ELR (cell line): ENCODE results near the gene OR6B1.

Experiments
- DNase-seq: peaks from one replicate; pipeline ENCODE4 v3.0.0-alpha.2; 2015; ENCODE audit warnings: low read depth

The OR6B1 gene

DNA sequence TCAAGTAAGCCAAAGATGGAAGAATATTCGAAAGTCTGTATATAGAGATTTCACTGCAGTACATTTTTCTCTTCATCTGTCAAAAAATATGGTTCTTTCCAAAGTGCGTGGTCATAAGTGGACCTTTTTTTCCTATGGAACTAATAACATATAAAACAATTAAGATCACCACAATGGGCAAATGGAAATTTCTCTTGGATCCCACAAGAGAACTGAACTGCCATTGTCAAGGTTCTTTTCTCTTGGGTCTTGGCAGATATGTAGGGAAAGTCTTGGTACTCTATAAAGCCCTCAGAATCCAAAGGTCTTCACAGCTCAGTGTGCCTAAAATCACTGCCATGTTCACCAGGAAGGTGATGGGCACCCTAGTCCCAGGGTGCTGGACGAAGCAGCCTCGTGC is at the start of gene OR6B1:
Gene OR6B1, plus strand, starts transcription at position 301 of the 400 bp plus-strand sequence. CDS start 3,677 bp downstream, outside the sequence.
- DNase-seq: no peak

DNA sequence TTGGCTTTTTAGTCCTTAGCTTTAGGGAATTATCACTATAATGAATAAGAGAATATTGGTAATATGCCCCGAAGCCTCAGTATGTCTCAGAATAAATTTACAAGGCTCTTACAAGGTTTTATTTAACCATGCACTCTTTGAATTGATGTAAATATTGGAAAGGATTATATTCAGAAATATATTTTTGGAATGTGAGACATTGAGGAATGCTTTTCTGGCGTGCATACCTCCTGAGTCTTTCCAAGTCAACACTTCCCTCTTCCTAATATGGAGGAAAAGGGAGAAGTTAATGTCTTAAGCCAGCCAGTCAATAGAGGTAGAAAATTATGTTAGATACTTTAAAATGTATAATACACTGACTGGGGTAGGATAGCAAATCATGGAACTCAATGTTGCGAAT is 46.7 kb upstream of the OR6B1 start:
- DNase-seq: no peak

DNA sequence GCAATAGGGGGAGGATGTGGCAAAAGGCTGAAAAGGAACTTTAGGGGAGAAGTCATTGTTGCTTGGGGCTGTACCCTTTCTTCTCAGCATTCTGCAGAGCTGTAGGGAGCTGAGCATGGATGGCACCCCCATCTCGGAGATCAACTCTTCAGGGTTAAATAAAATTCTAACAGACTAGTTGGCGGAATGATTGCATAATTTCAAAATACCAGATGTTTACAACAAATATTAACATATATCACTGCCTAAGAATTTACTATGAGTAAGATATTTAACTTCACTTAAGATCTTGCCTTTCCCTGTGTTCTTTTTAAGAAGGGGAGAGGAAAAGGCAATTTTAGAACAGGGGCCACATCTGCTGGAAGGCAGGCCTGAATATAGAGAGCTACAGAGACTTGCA is 46.0 kb upstream of the OR6B1 start:
- DNase-seq: no peak

DNA sequence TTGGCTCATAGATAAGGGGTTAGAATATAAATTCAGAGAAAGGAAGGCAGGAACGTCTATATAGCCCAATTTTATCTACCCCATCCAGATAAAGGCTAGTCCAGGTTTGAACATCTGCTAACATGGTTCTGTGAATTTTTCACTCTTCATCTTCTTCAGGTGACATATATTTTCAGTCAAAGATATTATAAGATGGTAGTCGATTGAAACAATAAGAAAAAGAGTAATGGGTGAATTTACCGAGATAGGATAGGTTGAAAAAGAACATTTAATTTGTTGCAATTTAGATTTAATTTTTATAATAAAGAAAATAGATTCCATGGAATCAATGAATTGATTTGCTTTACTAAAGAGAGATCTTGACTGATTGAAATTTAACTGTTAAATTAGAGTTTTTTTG is 45.6 kb upstream of the OR6B1 start, which contains the start of gene OR2F1:
Gene OR2F1, plus strand, starts transcription at position 301 of the 400 bp plus-strand sequence. CDS start 5,127 bp downstream, outside the sequence.
- DNase-seq: no peak

DNA sequence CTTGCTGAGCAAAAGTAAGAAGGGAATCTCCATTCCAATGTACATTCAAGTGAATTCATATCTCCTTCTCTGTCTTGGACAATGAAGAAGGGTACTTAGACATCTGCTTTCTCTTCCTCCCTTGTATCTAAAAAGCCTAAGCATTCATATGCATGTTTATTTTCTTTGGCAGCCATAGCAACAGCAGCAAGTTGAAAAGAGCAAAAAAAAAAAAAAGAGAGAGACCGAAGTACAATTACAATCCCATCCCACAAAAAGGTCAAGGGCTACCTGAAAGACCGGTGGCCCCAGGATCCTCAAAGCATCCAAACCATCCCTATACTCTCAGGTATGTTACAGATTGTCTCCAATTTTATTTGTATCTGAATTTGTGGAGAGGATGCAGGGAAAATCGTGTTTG is 41.3 kb upstream of the OR6B1 start:
- DNase-seq: no peak

DNA sequence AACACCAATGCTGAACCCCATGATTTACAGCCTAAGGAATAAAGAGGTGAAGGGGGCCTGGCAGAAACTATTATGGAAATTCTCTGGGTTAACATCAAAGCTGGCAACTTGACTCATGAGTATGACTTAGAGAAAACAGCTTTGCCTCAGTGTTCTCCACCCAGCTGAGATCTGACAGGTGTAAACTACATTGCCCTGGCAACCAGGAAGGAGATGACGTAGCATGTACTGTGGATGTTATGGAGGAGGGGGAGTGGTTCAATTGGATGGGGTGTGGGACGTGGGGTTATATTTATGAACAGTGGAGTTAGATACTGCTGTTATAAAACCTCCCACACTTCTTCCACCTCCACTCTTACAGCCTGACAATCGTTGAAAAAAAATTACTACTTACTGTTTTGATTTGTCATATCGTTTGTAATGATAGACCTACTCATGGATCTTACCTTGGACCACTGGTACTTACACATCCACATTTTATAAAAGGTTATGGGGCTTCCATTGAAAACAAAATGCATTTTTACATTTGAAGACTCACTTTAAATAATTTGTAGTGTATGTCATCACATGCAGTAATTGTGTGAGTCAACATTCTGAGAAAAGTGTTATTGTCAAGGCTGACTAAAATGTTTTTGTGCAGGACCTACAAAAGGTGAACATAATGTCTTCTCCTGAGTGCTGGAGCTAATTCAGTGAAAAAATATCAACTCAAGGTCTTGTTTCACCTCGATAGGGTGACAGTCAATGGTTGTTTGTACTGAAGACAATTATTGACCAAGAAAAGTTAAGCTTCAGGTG is 39.1 kb upstream of the OR6B1 start:
- DNase-seq: no peak

DNA sequence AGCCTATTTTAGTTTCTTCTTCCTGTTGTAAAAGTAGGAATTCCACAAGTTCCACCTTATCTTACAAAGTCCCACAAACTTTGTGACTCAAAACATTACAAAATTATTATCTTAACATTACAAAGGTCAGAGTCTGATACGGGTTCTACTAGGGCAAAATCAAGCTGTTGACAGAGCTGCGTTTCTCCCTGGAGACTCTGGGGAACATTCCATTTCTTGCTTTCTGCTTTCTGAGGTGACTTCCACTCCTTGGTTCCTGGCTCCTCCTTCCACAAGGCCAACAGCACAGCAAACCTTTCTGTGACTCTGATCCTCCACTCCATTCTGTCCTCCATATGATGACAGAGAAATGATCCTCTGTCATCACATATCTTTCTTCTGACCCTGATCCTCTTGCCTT is 34.8 kb upstream of the OR6B1 start:
- DNase-seq: no peak

DNA sequence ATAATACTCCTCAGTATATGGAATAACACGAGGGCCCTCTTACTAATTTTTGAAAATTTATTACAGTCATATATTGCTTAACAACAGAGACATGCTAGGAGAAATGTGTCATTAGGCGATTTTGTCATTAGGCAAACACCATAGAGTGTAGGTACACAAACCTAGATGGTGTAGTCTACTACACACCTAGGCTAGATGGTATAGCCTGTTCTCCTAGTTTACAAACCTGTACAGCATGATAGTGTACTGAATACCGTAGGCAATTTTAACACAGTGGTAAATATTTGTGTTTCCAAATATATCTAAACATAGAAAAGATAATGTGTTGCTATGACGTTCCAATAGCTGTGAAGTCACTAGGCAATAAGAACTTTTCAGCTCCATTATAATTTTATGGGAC is 32.7 kb upstream of the OR6B1 start:
- no peak for DNase-seq

DNA sequence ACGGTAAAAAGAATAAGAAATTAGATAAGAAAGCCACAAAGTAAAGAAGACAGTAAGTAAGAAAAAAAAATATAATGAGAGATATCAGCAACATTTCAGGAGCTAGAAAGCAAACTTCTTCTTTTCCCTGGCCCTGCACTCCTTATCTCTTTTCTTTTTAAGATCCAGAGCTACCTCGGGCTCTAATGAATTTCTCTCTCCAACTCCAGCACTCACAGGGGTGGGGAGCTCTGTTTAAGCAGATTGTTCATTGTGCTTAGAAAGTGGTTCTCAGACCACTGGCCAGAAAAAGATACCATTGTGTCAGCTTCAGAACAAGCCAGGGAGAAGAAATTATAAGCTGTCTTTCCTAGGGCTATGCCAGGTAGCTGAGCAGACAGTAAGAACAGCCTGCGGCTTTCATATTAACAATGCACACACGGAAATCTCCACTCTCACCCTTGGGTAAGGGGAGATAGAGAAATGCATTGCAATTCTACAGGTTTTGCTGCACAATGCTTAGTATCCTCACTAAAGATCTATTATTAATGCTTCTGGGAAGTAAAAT is 26.2 kb upstream of the OR6B1 start:
- no peak for DNase-seq

DNA sequence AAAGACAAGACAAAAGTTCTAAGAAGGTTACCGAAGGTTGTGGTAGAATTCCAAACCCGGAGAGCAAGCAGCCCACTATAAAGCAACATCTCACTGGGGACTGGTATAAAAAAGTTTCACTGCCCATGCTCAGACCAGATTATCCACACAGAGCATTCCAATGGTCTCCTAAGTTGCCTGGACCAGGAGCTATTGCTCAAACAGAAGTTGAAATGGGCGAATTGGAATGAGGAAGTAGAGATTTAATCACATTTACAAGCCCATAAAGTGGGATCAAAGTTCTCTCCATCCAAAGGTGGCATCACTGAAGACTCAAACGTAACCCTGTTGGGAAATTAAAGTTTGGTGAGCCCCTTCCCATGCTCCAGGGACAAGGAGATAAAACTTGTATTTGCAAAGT is 25.7 kb upstream of the OR6B1 start:
- DNase-seq: no peak

DNA sequence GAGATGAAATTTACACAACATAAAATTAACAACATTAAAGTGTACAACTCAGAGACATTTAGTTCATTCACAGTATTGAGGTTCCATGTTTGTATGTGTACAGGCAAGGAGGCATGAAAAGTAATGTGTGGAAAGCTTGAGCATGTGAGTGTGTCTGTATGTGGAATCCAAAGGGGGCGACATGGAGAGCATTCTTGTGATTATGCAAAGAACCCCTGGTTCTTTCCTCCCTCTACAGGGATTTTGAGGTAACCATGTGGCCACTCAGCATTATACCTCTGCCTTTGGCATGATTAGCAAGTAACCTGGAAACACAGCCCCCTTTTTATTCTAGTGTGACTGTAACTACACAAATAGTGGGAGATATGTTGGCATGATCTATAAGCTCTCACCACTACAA is 24.5 kb upstream of the OR6B1 start:
- DNase-seq: peak; percentile 22

DNA sequence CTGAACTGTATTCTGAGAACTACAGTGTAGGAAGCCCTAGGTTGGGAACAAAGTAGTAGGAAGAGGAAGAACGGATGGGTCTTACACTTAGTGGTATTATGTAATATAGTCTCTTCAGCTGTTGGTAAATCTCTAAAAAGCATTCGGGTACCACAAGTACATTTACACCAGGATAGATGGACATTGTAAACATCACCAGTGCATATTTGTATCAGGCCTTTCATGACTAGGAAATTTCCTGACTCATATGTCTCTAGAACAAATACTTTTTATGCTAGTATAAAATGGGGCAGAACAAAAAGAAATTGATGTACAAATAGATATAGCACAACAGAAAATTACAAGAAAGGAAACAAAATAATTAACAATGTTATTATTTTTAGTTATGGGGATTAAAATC is 21.5 kb upstream of the OR6B1 start:
- DNase-seq: no peak

DNA sequence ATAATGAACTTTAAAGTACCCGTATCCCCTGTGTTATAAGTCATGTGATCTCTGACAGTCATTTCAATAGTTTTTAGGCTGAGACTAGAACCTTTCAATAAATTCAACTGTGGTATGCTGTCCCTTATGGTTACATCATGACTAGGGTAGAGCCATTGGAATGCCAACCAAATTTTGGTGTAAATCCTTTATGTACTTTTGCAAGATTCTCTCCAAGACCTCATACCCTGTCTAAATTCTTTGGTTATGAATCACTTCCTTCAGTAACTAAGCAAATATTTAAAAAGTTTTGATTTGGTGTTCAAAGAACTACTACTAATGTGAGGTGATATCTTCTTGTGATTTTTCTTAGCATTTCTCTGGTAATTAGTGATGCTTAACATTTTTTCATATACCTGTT is 20.8 kb upstream of the OR6B1 start:
- DNase-seq: peak; percentile 72

DNA sequence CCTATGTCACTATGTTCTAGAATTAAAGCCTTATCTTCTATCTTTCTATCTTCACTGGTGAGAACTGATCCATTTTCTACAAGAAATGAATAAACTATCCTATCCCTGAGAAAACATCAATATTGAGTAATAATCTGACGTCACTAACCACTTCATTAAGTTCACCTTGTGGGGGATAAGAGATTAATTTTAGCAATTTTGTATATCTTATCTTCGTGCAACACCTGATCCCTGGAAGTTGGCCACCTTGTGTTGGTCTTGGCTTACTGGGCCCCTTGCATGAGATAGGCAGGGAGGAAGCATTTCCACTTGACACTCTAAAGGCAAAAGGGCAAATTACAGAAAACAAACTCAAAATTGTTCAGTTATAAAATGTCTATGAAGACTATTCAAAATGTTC is 20.1 kb upstream of the OR6B1 start:
- DNase-seq: no peak

DNA sequence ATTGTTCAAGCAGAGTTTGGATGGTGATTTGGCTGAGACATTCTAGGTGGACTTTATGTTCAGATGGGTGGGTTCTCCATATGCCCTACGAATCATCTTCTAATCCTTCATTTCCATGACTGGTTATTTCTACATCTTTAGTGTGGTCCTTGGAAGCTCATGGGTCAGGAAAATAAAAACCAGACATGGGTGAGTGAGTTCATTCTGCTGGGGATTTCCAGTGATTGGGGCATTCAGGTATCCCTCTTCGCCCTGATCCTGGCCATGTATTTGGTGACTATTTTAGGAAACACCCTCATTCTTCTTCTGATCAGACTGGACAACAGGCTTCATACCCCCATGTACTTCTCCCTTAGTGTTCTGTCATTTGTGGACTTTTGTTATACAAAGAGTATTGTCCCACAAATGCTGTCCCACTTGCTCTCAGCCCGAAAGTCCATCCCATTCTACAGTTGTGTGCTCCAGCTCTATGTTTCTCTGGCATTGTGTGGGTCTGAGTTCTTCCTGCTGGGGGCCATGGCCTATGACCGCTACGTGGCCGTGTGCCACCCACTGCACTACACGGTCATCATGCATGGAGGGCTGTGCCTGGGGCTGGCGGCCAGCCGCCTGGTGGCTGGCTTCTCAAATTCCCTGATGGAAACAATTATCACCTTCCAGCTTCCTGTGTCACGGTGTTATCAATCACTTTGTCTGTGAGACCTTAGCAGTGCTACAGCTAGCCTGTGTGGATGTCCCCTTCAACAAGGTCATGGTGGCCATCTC is 19.2 kb upstream of the OR6B1 start:
- no peak for DNase-seq

DNA sequence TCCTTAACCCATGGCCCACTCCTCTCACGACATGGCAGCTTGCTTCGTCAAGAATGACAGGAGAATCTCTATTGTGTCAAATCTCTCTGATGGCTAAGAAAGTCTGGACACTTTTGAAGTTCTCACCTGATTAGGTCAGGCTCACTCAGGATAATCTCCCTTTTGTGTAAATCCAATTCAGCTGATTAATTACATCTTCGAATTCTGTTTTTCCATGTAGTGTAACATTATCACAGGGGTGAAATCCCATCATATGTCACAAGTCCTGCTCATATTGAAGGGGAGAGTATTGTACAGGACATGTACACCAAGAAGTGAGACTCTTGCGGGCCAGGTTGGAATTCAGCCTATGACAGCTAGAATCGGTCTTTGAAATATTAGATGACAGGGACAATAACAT is 16.2 kb upstream of the OR6B1 start:
- DNase-seq: no peak

DNA sequence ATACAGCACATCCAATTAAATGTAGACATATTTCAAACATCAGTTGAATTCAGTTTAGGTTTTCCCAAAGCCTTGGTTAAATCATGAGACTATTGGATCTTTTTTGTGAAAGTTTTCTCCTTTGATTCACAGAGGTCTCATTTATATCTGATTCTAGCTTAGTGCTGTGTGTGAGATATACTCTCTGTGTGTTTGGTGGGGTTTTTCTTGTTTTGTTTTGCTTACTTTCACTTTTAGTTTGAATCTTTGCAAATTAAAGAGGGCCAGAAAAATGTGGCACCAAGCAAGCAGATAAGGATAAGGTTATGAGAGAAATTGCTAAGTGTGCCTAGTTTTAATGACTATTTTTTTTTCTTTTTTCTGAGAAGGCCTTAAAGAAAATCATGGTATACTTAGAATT is 12.6 kb upstream of the OR6B1 start:
- DNase-seq: no peak

DNA sequence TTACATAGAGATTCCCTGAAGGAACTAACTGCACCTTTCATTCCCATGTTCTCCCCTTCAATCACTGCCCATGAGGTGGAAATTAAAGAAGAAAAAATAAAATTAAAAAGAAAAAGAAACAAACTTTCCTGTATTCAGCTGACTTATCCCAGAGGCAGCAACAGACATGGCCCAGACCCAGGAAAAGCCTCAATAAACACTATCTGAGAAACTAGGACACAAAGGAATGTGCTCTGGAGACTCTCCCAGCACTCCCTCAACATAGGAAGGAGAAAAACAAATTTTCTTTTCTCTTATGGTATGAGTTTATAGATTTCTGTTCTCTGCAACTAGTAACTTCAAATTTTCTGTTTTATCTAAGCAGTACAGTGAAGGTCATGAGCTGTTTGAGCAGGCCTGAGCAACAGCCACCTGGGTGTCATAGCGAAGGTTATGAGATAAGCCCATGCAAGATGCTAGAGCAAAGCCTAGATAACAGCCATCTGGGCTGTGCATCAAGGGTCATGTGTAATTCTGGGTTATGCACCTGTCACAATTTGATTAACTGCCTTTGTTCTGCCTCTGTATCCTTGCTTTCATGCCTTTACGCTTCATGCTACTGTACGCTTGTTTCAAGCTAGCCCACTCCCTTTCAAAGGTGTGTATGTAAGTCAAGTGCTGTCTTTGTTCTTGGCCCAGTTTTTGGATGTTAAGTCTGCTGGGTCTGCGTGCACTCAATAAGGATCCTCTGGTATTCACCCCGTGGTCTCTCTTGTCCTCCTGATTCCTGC is 11.0 kb upstream of the OR6B1 start:
- DNase-seq: no peak

DNA sequence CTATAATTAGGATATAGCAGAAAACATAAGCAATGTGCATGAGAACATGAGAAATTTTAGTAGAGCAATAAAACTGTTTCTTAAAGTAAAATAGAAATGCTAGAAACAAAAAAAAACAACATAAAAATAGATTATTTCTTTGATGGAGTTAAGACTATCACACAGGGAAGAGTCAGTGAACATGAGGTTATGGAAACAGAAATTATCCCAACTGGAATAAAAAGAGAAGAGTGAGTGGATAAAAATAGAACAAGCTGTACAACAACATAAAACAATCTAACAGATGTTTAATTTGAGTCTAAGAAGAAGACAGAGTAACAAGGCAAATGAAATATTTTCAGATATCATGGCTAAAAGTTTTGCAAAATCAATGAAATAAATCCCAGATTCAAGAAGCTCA is 7.5 kb upstream of the OR6B1 start:
- no peak for DNase-seq

DNA sequence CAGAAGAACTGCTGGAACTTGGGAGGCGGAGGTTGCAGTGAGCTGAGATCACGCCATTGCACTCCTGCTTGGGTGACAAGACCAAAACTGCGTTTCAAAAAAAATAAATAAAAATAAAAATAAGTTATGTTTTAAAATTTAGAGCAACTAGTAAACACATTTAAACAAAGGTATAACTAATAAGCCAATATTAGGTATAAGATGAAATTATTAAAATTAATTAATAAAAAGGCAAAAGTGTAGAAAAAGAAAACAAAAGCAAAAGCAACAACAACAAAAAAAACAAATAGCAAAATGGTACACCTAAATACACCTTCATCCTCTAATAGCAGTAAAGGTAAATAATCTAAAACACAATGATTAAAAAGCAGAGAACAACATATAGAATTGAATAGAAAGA is 6.2 kb upstream of the OR6B1 start:
- no peak for DNase-seq

DNA sequence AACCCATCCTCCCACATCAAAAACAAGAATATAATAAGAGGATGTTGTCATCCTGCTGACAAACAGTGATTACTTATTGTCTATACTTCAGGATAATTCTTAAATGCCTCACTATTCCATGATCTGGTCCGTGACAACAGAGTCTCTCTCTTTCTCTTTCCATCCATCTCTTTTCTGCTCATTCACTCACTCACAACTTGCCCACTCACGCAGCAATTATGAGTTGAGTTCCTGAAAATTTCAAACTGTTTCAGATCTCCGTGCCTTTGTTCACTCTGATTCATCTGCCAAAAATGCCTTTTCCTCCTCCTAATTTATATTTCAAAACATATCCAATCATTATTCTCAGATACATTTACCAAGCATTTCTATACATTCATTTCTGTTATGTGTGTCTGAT is 1.4 kb downstream of the OR6B1 start:
- peak; percentile 12 for DNase-seq

DNA sequence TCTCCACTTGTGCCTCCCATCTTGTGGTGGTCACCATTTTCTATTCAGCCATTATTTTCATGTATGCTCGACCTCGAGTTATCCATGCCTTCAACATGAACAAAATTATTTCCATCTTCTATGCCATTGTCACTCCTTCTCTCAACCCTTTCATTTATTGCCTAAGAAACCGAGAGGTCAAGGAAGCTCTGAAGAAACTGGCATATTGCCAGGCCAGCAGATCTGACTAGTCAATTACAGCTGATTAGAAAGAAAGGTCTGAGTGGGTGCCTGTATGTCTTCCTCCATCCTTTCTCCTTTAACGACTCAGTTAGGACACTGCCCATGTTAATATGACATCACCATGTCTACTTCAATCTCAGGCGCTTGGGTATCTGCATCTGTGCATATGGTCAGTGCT is 4.6 kb downstream of the OR6B1 start:
- DNase-seq: no peak
